Amygdala (tissue), 56 donors: ENCODE data around the gene GRID1.

Experiments used
- DNase-seq, 56 donors: peaks; one replicate each; lab custom pipeline; 2025; lab: John Stamatoyannopoulos, UW

Gene GRID1

GRCh38 chr10:86164960-86165630, 201.5 kb downstream of the GRID1 start:
- DNase-seq, result no peak

DNA sequence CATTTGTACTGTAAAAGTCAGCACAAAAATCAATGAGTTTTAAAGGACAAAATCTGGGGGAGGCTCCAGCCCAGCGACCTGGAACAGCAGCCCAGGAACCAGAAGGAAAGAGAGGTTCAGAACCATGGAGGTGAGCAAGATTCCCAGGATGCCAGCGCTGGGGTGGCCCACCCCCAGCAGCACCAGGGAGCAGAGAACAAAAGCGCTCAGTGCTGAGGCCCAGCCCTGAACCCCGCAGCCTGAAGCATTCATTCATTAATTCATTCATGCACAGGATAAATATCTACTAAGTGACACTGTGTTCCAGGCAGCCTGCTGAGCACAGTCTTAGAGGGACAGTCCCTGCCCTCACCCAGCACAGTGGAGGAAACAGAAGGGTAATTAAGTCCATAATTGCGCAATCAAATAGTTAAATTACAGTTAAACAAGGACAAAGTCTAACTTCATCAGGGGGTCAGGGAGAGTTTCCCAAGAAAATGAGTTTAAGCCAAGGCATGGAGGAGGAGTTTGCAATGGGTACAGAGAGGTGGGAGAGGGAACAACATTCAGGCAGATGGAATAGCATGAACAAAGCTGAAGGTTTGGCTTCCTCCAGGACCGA, 202.3 kb downstream of the GRID1 start:
- no peak for DNase-seq

- DNase-seq, result no peak
Measured at GRCh38 chr10:86163522-86164173, 202.9 kb downstream of the GRID1 start.

GRCh38 chr10:86162696-86163400, 203.7 kb downstream of the GRID1 start:
- DNase-seq, result no peak

DNA sequence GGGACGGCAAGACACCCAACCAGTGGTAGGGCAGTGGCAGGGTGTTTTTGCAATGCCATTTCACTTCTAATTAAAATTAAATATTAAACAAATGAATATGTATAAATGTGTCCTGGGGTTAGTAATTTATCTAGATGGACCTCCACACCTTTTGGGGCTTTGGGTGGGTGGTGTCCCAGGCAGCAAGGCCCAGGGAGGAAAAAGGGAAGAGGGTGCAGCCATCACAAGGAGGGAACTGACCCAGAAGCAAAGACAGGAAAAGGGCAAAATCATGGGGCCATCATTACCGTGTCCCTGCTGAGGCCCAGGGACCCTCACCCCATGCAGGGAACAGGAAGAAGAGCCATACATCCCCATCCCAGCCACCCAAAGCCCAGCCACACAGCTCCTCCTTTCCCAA, 204.6 kb downstream of the GRID1 start:
- DNase-seq, result no peak

- DNase-seq, result no peak
Measured at GRCh38 chr10:86160890-86161585, 205.6 kb downstream of the GRID1 start.

GRCh38 chr10:86159797-86160196, 206.8 kb downstream of the GRID1 start:
- no peak for DNase-seq

- DNase-seq, result no peak
Measured at GRCh38 chr10:86155054-86155921, 211.3 kb downstream of the GRID1 start.

- no peak for DNase-seq
Measured at GRCh38 chr10:86153751-86154150, 212.8 kb downstream of the GRID1 start.

- DNase-seq, result no peak
Measured at GRCh38 chr10:86152911-86153310, 213.7 kb downstream of the GRID1 start.

- no peak for DNase-seq
Measured at GRCh38 chr10:86152354-86152753, 214.2 kb downstream of the GRID1 start.

DNA sequence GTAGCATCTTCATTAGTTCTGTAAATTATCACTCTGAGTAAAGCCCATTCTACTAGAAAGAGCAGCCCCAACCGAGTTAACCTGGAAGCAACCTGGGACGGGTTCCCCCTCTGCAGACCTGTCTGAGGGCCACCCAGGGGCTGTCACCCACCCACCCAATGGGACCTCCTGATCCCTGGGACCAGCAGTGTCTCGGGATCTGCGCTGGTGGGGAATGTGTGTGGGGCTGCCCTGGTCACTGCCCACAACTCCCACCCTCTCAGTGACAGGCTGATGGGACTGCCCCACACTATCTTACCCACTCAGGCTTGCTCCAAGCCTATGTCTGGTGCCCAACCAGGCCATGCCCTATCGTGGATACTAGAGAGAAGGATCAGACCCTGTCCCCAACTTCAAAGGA, 215.0 kb downstream of the GRID1 start:
- no peak for DNase-seq

DNA sequence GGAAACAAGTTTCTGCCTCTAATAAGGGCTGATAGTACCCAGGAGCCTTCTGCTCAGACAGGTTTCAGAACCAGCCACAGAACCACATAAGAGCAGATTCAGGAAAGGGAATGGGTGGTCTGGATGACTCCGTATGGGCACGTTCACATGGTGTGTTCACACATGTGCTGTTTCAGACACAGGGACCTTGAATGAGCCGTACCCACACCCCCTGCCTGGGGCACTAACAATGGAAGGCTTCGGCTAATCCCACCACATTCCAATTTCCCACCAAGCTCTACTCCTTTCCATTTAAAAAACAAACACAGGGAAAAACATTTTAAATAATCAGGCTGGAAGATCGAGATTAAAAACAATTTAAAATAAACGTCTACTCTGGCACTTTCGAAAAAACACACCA, 217.3 kb downstream of the GRID1 start:
- no peak for DNase-seq

DNA sequence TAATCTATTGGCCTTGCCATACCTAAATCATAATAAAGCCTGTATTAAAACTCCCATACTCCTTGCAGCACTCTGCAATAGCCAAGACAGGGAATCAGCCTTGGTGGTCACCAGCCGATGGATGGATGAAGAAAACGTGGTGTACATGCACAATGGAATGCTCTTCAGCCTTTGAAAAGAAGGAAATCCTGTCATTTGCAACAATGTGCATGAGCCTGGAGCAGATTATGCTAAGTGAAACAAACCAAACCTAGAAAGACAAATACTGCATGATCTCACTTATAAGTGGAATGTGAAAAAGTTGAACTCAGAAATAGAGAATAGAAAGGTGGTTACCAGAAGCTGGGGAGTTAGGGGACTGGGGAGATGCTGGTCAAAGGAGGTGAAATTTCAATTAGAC, 218.5 kb downstream of the GRID1 start:
- no peak for DNase-seq

DNA sequence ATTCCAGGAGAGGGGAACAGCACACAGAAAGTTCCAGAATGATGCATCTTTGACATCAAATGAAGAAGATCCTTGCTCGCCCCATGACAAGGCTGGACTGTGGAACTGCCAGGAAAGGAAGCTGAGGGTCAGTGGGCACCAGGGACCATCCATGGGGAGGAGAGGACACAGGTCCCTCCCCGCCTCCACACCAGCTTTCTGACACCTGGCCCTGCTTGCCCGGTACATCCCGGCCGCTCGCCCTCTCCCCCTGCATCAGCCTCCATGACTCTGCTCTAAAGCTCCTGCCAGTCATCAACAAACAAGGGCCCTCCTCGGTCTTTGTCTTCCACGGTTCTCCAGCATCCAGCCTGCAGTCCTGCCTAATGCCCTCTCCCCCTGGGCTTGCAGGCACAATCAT, 222.3 kb downstream of the GRID1 start:
- no peak for DNase-seq

GRCh38 chr10:86141896-86142295, 224.7 kb downstream of the GRID1 start:
- DNase-seq, result no peak

DNA sequence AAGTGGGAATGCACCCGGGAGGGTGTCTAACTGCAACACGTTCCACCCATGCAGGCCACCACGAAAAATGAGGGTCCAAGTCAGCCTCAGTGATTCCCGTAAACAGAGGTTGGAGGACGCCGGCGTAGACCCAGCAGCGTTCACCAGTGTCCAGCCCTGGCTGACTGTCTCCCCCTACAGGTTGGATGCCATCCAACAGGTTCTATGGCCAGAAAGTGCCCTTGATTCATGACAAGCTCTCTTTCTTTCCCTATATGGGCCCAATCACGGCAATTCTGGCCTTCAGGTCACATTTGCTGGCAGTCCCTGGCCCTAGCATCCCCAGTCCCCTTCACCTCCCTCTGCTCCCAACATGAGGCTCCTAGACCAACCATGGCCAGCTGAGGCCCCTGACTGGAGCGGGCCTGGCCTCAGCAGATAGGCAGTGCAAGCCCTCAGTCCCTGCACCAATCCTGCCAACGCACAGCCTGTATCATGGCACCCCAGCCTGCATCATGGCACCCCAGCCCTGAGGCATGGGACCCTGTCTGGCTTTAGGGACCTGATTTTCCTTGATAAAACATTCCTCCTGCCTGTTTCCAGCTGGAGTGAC, 227.4 kb downstream of the GRID1 start:
- DNase-seq, result peak in 25 of 56 donors; percentile 1 to 65 (median 16)

DNA sequence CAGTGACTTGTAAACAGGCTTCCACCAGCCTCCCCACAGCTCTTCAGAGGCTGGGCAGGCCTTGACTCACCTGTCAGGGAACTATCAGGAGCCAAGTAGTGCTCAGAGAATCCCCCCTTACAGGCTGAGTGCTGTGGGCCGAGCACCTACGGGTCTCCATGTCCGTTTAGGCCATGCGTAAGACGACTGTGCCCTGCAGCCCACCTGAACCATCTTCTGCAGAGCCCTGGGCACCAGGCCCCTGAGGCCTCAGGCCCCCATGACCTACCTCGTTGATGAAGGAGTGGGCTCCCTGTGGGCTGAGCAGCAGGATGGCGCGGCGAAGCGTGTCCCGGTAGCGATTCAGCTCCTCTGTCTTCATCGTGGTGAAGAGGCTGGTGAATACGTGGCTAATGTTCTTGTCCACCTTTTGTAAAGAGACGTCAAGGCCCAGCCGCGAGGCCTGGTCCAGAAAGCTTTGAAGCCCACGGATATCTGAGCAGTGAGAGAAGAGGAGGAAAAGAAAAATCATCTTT, 228.0 kb downstream of the GRID1 start:
- DNase-seq, result no peak

DNA sequence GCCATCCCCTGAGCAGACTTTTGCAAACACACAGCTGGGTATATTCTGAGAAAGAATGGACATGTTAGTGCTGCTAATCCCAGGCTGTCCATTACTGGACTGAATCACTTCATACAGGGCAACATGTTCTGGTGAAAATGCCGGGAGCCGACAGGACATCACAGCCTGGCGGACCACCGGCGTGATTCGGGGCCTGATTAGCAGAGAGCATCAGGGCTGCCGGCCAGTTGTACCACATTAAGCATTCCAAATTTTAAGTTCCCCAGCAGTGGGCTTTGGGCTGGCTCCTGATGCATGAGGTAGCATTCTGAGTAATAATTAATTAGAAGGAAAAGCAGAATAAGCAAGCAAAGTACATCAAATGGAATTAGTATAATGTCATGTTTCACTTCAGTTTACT, 229.0 kb downstream of the GRID1 start:
- no peak for DNase-seq
